GM12865 (cell line): Measurements from ENCODE around the gene ADARB2.

Experiments
- DNase-seq: peaks from one replicate; pipeline ENCODE4 v3.0.0; 2010; ENCODE audit warnings: low read depth
- H3K4me3 ChIP-seq: 2 replicates; pipeline ENCODE4 v1.5.1; 2011; ENCODE audit warnings: mild to moderate bottlenecking, low read depth, low read length, control low read depth
- TF ChIP-seq, protein P1 (sequence below): IDR thresholded peaks from 2 replicates; pipeline ENCODE4 v1.5.1; 2011; ENCODE audit warnings: low read length, control low read depth, low read depth, inconsistent platforms; ENCODE audit not compliant: insufficient read depth; ENCODE audit errors: missing control alignments

The ADARB2 gene

DNA sequence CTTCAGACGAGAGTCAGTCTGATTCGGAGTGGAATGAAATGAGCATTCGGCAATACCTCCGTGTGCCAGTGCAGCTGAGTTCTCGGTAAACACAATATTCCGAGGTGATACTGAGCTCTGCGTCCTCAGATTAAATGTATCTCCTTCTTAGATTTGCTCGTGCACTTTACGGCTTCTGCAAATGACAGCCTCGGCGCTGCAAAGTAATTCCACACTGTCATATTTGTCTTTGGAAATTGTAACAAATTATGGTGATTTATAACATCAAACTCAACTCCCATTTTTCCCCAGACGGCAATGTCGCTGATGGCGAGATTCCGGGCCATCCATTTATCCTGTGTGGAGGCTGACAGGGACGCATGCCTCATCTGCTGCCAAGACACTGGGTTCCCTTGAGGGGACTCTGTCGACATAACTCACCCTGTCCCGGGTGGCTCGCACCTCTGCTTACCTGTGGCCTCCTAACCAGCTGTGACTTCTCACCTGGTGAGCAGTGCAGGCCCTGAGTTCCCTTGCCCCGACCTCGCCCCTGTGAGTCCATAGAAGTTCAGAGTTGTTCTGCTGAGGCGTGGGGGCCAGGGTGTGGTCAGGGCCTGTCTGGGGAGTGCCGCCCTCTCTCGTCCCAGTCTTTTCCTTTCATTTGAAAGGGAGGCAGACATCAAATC lies 201.9 kb downstream of the ADARB2 start:
- no peak for DNase-seq
- no peak overlapping the region for H3K4me3 ChIP-seq
- TF ChIP-seq, protein P1, sequence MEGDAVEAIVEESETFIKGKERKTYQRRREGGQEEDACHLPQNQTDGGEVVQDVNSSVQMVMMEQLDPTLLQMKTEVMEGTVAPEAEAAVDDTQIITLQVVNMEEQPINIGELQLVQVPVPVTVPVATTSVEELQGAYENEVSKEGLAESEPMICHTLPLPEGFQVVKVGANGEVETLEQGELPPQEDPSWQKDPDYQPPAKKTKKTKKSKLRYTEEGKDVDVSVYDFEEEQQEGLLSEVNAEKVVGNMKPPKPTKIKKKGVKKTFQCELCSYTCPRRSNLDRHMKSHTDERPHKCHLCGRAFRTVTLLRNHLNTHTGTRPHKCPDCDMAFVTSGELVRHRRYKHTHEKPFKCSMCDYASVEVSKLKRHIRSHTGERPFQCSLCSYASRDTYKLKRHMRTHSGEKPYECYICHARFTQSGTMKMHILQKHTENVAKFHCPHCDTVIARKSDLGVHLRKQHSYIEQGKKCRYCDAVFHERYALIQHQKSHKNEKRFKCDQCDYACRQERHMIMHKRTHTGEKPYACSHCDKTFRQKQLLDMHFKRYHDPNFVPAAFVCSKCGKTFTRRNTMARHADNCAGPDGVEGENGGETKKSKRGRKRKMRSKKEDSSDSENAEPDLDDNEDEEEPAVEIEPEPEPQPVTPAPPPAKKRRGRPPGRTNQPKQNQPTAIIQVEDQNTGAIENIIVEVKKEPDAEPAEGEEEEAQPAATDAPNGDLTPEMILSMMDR, result no peak

DNA sequence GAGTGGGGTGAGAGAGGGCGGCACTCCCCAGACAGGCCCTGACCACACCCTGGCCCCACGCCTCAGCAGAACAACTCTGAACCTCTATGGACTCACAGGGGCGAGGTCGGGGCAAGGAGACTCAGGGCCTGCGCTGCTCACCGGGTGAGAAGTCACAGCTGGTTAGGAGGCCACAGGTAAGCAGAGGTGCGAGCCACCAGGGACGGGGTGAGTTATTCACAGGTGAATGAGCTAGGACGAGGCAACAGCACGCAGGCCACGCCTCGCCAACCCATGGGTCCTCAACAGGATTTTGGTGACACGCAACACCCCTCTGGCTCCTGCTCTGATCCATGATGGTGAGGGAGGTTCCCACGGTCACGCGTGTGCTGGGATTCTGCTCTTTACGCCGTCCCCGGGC lies 202.5 kb downstream of the ADARB2 start:
- DNase-seq, result no peak
- TF ChIP-seq, protein P1, result no peak
- no peak overlapping the region for H3K4me3 ChIP-seq

DNA sequence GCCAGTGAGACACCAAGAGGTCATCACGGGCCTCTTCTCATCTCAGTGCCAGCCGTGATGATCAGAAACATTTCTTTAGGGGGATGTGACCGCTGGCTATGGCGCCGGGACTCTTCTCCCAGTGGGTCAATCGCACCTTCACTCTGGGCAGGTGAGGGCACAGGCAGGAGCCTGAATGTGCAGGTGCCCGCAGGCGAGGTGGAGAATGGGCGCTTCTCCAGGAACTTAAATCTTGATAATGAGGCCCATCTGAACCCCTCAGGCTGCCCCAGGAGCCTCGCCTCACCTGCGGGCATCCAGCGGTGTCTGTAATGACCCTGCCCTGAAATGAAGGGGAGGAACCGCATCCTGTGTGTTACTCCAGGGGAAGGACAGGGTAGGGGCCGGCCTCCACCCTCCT lies 204.7 kb downstream of the ADARB2 start:
- TF ChIP-seq, protein P1, result no peak
- DNase-seq, result no peak
- no peak overlapping the region for H3K4me3 ChIP-seq

DNA sequence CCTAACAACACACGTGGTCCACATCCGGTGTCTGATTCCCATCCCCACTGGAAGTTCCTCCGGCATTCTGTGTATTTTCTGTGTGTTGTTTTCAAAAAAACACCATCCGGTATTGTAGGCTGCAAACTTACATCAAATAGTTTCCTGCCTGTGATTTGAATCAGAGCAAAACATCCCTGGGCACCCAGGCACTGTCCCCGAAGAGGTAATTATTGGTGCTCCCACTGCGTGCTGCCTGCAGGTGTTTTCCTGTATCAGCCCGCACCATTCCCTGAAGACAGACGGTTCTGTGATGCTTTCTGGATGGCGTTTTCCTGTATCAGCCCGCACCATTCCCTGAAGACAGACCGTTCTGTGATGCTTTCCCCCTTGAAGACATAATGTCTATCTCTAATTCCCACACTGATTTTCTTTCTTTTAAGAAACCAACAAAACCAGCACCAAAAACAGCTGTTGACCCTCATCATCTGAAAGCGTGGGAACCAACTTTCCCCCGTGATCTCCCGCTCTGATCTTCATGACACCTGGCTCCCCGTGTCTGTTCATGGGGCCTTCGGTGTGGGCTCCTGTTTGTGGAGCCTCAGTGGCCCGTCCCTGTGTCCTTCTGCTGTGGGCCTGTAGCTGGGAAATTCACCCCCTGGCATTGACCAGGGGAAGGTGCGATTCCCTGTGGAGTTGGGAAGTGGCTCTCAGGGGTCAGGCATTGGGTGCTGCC lies 205.3 kb downstream of the ADARB2 start:
- TF ChIP-seq, protein P1, result no peak

DNA sequence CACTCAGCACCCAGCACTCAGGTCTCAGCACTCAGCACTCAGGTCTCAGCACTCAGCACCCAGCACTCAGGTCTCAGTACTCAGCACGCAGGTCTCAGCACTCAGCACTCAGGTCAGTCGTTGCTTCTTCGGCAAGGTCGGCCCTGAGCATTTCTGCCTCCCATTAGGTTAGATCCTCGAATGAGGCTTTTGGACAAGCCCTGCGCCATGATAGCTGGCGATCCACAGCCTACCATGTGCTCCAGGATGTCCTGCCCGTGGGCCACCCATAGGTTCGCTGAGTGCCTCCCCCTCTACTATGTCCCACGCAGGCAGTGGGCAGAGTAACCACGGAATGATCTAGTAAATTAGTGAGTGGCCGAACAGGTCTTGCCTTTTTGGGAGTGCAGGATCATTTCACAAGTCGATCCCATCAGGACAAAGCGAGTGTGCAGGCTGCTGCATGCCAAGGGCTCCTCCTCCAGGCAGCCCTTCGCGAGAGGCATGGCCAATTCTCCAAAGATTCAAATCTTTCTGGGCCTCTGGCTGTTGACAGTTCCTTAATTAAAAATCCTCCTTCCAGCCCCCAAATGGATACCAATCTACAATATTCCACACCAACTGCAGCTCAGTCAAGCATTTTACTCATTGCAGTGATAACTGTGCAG lies 206.3 kb downstream of the ADARB2 start:
- DNase-seq, result no peak
- no peak overlapping the region for H3K4me3 ChIP-seq
- TF ChIP-seq, protein P1, result no peak

More for the DNA sequence above, 205.3 kb downstream of the ADARB2 start:
- DNase-seq, result no peak
- no peak overlapping the region for H3K4me3 ChIP-seq

DNA sequence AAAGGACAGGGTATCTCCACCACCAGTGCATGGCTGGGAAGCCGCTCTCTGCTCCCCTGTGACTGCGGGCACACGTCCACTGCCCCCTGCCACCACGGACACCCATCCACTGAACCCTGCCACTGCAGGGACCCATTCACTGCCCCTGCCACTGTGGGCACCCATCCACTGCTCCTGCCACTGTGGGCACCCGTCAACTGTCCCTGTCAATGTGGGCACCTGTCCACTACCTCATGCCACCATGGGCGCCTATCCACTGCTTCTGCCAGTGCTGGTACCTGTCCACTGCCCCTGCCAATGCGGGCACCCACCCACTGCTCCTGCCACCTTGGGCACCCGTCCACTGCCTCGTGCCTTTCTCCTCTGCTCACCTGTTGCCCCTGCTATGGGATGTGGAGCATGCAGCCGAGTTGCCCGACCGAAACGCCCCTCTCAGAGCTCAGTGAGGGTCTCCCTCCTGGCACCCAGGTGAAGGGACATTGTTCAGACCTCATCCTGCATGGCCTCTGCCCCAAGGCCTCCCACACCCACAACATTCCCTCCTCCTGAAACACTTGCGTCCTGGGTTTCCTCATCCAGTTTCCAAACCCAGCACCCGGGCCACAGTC lies 207.4 kb downstream of the ADARB2 start:
- no peak for DNase-seq
- no peak overlapping the region for H3K4me3 ChIP-seq
- TF ChIP-seq, protein P1, result no peak
